DMS53 treated with DMSO at 0.1 percent for 48 hours (cell line): ENCODE results near the gene MINPP1.
"Not testable (repeated sequence)": the region's sequence is repeated elsewhere in the genome, so short reads cannot be mapped to it uniquely, and the experiment has no call there.

ENCODE experiments used
- DNase-seq: peaks from one replicate; lab custom pipeline; 2025; ENCODE audit not compliant: unreplicated experiment; lab: John Stamatoyannopoulos, UW

The MINPP1 gene

GRCh38 chr10:87560495-87561129 is 55.9 kb downstream of the MINPP1 start:
- no peak for DNase-seq

- DNase-seq: no peak
Observed at GRCh38 chr10:87562750-87563149, 58.1 kb downstream of the MINPP1 start.

GRCh38 chr10:87565010-87565409 is 60.3 kb downstream of the MINPP1 start:
- no peak for DNase-seq

- DNase-seq: no peak
Observed at GRCh38 chr10:87575851-87576250, 71.2 kb downstream of the MINPP1 start.

GRCh38 chr10:87578160-87578841 is 73.6 kb downstream of the MINPP1 start:
- no peak for DNase-seq

GRCh38 chr10:87578842-87579401 is 74.2 kb downstream of the MINPP1 start:
- DNase-seq: no peak

- DNase-seq: no peak
Observed at GRCh38 chr10:87579563-87579962, 74.9 kb downstream of the MINPP1 start.

GRCh38 chr10:87580016-87580415 is 75.3 kb downstream of the MINPP1 start:
- no peak for DNase-seq

- DNase-seq: peak; percentile 51
Observed at GRCh38 chr10:87585565-87586514, 81.1 kb downstream of the MINPP1 start.

GRCh38 chr10:87589645-87590051 is 85.0 kb downstream of the MINPP1 start:
- DNase-seq: no peak

GRCh38 chr10:87590705-87591588 is 86.3 kb downstream of the MINPP1 start:
- DNase-seq: no peak

GRCh38 chr10:87591589-87591886 is 86.8 kb downstream of the MINPP1 start:
- no peak for DNase-seq

GRCh38 chr10:87592920-87593319 is 88.2 kb downstream of the MINPP1 start:
- not testable (repeated sequence) for DNase-seq

GRCh38 chr10:87593702-87594101 is 89.0 kb downstream of the MINPP1 start:
- no peak for DNase-seq

GRCh38 chr10:87594181-87594580 is 89.5 kb downstream of the MINPP1 start:
- DNase-seq: no peak

GRCh38 chr10:87594864-87595263 is 90.2 kb downstream of the MINPP1 start:
- no peak for DNase-seq

GRCh38 chr10:87596351-87596750 is 91.7 kb downstream of the MINPP1 start:
- no peak for DNase-seq

- no peak for DNase-seq
Observed at GRCh38 chr10:87598700-87599099, 94.0 kb downstream of the MINPP1 start.

GRCh38 chr10:87600581-87600980 is 95.9 kb downstream of the MINPP1 start:
- DNase-seq: no peak
